Measurements from ENCODE around the gene POLR1C.
"Not testable (repeated sequence)": the region's sequence is repeated elsewhere in the genome, so short reads cannot be mapped to it uniquely, and the experiment has no call there.

Gene POLR1C

GRCh38 chr6:43511824-43512415 lies 5.0 kb upstream of the POLR1C start:
- no peak for DNase-seq

GRCh38 chr6:43515808-43516207 lies 1.1 kb upstream of the POLR1C start:
- DNase-seq: no peak

GRCh38 chr6:43516367-43516696 lies 557 bp upstream of the POLR1C start:
- DNase-seq: no peak

GRCh38 chr6:43517505-43518357 lies 842 bp downstream of the POLR1C start:
- DNase-seq: no peak

- no peak for DNase-seq
These were observed 3.2 kb downstream of the POLR1C start for GRCh38 chr6:43520097-43520496.

- DNase-seq: no peak
These were observed 4.9 kb downstream of the POLR1C start for GRCh38 chr6:43521836-43522235.

- no peak for DNase-seq
These were observed 5.8 kb downstream of the POLR1C start for GRCh38 chr6:43522547-43523261.

- DNase-seq: no peak
These were observed 6.4 kb downstream of the POLR1C start for GRCh38 chr6:43523284-43523683.

- DNase-seq: no peak
These were observed 7.6 kb downstream of the POLR1C start for GRCh38 chr6:43524483-43524961.

GRCh38 chr6:43532201-43532600 lies 15.3 kb downstream of the POLR1C start:
- no peak for DNase-seq

GRCh38 chr6:43538986-43539385 lies 22.1 kb downstream of the POLR1C start:
- not testable (repeated sequence) for DNase-seq

GRCh38 chr6:43539409-43539808 lies 22.5 kb downstream of the POLR1C start:
- not testable (repeated sequence) for DNase-seq

- no peak for DNase-seq
These were observed 23.6 kb downstream of the POLR1C start for GRCh38 chr6:43540507-43540906.

GRCh38 chr6:43541774-43542471 lies 25.0 kb downstream of the POLR1C start:
- no peak for DNase-seq

- no peak for DNase-seq
These were observed 27.6 kb downstream of the POLR1C start for GRCh38 chr6:43544461-43544860.

- DNase-seq: no peak
These were observed 30.3 kb downstream of the POLR1C start for GRCh38 chr6:43547222-43547621.

GRCh38 chr6:43557620-43558019 lies 40.7 kb downstream of the POLR1C start:
- not testable (repeated sequence) for DNase-seq

- no peak for DNase-seq
These were observed 42.4 kb downstream of the POLR1C start for GRCh38 chr6:43559328-43559727.

- no peak for DNase-seq
These were observed 54.1 kb downstream of the POLR1C start for GRCh38 chr6:43570876-43571441.
